ENCODE measurements around the gene CYP2A7.
"Not testable (repeated sequence)": the region's sequence is repeated elsewhere in the genome, so short reads cannot be mapped to it uniquely, and the experiment has no call there.

Gene CYP2A7

DNA sequence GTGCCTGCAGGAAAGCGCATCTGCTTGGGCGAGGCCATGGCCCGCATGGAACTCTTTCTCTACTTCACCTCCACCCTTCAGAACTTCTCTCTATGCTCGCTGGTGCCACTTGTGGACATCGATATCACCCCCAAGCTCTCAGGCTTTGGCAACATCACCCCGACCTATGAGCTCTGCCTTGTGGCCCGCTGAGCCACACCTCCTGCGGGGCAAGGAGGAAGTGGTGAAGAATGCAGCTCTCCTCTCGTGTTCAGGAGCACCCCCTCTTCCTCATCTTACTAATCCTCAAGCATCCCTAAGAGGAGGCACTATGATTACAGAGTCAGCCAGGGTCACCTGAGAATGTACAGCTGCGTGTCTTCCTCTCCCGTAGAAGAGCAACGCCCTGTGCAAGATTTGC, 17.9 kb upstream of the CYP2A7 start:
- DNase-seq (ENCODE audit: low read depth) = not testable (repeated sequence)

DNA sequence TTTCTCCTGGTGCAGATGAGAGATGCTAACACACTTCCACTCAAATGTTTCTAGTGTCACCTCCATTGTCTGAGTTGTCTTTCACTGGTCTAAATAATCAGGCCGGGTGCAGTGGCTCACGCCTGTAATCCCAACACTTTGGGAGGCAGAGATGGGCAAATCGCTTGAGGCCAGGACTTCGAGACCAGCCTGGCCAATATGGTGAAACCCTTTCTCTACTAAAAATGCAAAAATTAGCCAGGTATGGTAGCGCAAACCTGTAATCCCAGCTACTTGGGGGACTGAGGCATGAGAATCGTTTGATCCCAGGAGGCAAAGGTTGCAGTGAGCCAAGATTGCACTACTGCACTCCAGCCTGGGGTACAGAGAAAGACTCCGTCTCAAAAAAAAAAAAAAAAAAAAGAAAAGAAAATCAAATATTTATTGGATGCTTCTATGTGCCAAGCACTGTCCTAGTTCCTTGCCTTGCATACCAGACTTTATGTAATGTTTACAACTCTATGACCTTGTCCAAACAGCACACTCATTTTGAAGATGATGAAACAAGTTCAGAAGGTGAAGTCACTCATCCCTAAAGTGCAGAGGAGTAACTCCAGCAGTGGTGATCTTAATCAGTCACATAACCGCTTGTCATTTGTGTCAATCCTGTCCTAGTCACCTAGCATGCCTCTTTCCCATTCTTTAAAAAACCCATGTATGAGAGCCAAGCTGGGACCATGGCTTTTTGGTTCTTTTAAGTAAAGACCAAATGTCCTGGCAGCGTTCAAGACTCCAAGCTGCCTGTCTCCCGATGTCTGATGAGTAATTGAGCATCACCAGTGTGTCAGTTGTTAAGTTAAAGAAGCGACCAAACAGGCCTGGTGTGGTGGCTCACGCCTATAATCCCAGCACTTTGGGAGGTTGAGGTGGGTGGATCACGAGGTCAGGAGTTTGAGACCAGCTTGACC, 15.1 kb upstream of the CYP2A7 start:
- DNase-seq (ENCODE audit: low read depth) = not testable (repeated sequence)

DNA sequence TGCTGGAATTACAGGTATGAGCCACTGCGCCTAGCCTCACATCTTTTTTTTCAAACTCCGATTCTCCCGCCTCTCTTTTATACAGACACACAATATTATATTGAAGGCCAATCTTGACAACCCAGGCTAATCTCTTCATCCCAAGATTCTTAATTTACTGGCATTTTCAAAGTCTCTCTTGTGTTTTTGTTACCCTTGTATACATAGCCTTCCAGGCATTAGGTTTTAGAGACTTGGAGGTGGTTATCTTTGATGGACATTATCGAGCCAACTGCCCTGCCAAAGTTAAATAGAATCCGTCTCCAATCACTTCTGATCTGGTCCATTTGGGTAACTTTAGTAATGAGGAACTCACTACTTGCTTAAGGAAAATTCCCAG, 14.4 kb upstream of the CYP2A7 start:
- no peak for DNase-seq (ENCODE audit: low read depth)

DNA sequence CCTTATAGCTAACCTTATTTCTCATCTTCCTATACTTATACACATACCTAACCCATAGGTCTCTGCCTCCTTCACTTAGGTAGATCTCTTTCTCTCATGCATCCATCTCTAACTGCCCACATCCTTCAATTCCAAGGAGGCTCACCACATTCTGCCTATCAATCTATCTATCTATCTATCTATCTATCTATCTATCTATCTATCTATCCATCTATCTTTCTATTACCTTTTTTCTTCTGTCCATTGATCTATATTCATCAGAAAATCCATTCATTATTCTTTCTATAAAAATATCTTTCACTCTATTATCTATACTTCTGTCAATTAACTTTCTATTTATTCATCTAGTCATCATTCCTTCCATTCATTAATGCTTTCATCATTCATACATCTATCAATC, 11.1 kb upstream of the CYP2A7 start:
- DNase-seq (ENCODE audit: low read depth) = no peak

DNA sequence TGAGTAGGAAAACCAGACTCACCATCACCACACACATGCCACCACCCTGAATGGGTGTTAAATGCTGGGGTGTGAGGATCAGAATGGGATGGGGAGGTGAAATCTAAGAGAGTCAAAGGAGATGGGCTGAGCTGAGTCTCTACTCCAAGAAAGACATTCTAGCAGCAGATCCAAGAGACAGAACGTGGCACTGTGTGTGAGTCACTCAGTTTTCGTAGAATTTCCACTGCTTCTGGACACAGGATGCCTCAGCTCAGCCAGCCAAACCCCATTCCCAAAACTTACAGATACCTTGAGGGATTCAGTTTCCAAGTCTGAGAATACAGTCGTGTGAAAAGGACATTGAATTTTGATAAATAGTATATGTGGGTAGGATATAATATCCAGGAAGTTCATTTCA, 7.3 kb upstream of the CYP2A7 start:
- no peak for DNase-seq (ENCODE audit: low read depth)

DNA sequence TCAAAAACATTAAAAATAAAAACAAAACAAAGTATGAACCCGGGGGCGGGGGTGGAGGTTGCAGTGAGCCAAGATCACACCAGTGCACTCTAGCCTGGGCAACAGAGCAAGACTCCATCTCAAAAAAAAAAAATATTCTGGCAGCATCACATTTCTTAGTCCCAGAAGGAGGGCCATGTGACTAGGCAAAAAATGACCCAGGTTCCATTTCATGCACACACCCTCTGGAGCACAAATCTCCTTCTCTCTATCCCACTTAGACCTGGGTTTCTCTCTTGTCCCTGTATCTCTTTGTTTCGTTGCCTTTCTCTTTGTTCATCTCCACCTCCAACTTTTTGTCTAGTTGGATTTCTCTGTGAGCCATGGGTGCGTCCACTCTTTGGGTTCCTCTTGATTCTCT, 6.2 kb upstream of the CYP2A7 start:
- no peak for DNase-seq (ENCODE audit: low read depth)

DNA sequence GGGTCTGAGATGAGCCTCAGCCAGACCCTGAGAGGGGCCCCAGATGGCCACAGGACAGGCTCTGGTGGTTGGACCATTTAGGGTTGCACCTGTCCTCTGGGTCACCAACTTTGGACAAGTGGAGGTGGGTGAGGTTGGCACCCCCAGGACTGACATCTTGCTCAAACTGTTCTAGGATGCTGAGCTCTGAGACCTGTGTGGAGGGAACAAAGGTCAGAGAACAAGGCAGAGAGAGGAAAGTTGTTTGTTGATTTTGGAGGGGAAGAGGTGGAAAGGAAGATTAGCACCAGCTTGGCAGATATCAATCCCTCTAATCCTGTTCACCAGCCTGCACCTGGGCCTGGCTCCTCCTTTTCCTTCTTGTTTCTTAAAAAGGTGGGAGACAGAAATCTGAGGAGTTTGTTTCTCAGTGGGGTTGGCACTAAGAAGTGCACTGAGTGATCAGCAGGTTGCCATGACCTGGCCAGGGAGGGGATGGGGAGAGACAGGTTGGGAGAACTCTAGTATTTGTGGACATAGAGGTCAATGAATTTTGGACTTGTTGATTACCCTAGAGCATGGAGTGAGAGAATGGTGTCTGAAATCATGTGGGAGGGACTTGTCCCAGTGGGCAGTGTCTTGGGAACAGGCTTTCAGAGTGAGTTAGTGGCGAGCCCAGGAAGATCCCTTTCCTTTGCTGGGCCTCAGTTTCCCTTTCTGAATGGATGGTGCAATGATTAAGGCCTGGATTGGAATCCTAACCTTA, 2.3 kb upstream of the CYP2A7 start:
- not testable (repeated sequence) for DNase-seq (ENCODE audit: low read depth)

DNA sequence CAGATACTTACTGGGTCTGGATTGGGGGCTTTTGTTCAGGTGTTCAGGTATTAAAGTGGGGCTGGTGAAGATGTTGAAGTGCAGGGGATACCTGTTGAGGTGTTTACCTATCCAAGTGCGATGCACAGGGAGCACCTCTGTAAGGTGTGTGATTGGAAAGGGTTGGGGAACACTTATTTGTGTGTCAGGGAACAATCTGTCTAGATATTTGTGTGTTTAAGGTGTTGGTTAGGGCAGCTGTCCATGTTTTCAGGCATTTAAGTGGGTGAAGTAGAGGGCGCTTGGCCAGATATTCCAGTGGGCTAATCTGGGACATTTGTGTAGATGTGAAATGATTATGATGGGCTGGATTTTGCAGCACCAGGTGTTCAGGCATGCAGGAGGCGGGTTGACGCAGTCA, 2.7 kb downstream of the CYP2A7 start:
- DNase-seq (ENCODE audit: low read depth) = not testable (repeated sequence)

DNA sequence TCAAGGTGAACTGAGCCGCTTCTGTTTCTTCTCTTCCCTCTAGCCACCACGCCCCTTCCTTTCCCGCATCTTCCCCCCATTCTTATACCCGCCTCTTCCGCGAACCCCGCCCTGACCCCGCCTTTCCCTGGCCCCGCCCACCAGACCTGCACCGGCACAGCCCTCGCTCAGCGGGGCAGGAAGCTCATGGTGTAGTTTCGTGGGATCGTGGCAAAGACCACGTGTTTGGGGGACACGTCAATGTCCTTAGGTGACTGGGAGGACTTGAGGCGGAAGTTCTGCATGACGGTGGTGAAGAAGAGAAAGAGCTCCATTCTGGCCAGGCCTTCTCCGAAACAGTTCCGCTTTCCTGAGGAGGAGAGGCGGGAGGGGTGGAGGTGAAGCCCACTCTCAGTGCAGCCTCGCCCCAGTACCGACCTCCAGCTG, 6.5 kb downstream of the CYP2A7 start:
- peak; percentile 82 for DNase-seq (ENCODE audit: low read depth)

DNA sequence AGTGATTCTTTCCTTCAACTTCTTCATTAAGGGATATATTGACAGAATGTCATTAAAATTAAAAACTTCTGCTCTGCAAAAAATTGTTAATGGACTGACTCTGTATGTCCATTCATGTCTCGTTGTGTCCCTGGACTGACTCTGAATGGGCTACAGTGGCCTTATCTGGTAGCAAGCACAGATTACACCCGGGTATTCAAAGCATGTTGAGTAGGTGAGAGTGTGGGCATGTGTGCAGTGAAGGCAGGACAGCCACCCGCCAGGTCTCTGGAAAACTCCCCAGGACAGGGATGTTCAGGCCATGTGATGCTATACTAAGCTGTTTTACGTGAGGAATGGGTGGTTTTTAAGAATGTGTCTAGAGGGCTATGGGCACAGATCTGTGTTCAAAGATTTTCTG, 7.2 kb downstream of the CYP2A7 start:
- DNase-seq (ENCODE audit: low read depth) = not testable (repeated sequence)

DNA sequence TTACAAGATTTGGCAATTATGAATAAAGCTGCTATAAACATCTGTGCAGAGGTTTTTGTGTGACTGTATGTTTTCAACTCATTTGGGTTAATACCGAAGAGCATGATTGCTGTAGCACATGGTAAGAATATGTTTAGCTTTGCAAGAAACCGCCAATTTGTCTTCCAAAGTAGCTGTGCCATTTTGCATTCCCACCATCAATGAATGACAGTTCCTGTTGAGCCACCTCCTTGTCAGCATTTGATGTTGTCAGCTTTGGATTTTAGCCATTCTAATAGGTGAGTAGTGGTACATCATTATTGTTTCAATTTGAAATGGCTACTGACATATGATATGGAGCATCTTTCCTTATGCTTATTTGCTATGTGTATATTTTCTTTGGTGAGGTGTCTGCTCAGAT, 8.2 kb downstream of the CYP2A7 start:
- not testable (repeated sequence) for DNase-seq (ENCODE audit: low read depth)

DNA sequence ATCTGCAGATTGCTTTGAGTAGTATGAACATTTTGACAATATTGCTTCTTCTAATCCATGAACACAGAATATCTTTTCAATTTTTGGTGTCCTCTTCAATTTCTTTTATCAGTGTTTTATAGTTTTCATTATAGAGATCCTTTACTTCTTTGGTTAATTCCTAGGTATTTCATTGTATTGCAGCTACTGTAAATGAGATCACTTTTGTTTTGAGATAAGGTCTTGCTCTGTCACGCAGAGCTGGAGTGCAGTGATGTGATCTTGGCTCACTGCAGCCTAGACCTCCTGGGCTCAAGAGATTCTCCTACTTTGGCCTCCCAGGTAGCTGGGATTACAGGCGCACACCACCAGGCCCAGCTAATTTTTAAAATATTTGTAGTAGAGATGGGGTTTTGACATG, 9.8 kb downstream of the CYP2A7 start:
- DNase-seq (ENCODE audit: low read depth) = no peak

DNA sequence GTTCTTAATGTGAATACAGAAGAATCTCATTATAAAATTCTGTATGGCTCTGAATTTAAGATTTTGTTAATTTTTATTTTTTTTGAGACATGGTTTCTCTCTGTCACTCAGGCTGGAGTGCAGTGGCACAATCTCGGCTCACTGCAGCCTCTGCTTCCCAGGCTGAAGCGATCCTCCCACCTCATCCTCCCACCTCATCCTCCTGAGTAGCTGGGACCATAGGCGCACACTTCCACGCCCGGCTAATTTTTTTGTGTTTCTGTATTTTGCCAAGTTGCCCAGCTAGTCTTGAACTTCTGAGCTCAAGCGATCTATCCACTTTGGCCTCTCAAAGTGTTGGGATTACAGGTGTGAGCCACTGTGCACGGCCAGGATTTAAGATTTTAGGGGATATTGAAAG, 14.3 kb downstream of the CYP2A7 start:
- DNase-seq (ENCODE audit: low read depth) = no peak

DNA sequence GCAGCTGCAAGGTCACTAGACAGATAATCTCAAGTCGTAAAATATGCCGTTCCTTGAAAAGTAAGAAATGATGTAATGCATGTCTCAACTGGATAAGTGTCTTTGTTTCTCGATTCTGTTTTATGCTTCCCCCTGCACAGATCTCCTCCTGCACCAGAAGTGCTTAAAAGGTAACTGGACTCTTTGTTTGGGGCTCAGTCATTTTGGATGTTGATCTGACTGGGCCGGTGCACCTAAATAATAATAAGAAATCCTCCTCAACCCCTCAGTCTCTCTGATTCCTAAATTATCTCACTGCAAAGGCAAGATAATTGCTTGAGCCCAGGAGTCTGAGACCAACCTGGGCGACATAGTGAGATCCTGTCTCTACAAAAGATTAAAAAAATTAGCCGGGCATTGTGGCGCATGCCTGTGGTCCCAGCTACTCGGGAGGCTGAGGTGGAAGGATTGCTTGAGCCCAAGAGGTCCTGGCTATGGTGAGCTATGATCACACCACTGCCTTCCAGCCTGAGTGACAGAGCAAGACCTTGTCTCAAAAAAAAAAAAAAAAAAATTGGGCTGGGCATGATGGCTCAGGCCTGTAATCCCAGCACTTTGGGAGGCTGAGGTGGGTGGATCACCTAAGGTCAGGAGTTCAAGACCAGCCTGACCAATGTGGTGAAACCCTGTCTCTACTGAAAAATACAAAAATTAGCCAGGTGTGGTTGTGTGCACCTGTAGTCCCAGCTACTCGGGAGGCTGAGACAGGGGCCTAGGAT, 17.1 kb downstream of the CYP2A7 start:
- not testable (repeated sequence) for DNase-seq (ENCODE audit: low read depth)

DNA sequence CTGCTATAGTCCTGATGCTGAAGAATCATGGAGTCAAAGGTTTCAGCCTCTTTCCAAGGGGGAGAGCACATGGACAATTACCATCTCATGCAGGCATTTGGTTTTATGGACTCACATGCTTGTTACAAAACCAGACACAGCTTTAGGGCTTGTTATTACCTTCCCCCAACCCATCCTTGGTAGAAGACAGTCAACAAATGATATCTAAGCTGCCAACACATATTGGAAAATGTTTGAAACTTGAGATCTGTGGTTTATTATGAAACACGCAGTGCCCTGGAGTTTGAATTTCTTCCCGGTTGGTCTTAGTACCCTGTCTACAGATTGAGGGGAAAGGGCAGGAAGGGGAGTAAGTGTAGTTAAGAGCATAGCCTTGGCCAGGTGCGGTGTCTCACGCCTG, 19.2 kb downstream of the CYP2A7 start:
- no peak for DNase-seq (ENCODE audit: low read depth)

DNA sequence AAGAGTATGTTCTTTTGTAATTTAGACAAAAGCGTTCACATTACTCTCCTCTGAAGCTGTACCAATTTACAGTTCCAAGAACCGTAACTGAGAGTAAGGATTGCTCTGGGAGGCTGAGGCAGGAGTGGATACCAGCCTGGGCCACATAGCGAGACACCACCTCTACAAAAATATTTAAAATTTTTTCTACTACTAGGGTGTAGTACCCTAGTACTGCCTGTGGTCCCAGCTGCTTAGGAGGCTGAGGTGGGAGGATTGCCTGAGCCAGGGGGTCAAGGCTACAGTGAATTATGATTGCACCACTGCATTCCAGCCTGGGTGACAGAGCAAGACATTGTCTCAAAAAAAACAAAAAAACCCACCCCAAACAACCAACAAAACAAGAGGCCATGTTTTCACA, 19.7 kb downstream of the CYP2A7 start:
- DNase-seq (ENCODE audit: low read depth) = no peak

DNA sequence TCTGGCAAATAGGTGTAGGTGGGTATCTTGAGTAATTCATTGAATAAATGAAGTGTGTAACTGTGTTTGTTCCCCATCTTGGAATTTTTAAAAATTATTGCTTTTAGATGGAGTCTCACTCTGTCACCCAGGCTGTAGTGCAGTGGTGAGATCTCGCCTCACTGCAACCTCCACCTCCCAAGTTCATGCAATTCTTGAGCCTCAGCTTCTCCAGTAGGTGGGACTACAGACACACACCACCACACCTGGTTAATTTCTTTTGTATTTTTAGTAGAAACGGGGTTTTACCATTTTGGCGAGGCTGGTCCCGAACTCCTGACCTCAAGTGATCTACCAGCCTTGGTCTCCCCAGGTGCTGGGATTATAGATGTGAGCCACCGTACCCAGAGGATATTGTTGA, 23.9 kb downstream of the CYP2A7 start:
- DNase-seq (ENCODE audit: low read depth) = no peak

DNA sequence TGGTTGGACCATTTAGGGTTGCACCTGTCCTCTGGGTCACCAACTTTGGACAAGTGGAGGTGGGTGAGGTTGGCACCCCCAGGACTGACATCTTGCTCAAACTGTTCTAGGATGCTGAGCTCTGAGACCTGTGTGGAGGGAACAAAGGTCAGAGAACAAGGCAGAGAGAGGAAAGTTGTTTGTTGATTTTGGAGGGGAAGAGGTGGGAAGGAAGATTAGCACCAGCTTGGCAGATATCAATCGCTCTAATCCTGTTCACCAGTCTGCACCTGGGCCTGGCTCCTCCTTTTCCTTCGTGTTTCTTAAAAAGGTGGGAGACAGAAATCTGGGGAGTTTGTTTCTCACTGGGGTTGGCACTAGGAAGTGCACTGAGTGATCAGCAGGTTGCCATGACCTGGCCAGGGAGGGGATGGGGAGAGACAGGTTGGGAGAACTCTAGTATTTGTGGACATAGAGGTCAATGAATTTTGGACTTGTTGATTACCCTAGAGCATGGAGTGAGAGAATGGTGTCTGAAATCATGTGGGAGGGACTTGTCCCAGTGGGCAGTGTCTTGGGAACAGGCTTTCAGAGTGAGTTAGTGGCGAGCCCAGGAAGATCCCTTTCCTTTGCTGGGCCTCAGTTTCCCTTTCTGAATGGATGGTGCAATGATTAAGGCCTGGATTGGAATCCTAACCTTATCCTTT, 29.4 kb downstream of the CYP2A7 start:
- DNase-seq (ENCODE audit: low read depth) = not testable (repeated sequence)

DNA sequence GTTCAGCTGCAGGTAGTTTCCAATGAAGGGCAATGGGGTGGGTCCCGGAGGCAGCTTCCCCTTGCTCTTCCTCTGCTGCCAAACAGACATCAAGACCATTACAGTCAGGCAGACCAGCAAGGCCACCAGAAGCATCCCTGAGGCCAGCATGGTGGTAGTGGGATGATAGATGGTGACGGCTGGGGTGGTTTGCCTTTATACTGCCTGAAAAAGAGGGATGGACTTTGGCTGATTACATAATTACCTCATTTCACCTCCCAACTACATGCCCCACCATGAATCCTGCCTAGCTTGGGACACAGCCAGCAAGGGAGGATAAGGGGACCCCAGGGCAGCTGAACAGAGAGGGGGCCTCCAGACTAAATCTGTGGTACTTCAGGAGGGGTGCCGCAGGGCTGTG, 31.8 kb downstream of the CYP2A7 start, which contains the start of gene CYP2A6:
Gene CYP2A6 (minus strand): TSS at position 171 of the 400 bp plus-strand sequence. CDS start 21 bp downstream, at position 150.
- DNase-seq (ENCODE audit: low read depth) = not testable (repeated sequence)

DNA sequence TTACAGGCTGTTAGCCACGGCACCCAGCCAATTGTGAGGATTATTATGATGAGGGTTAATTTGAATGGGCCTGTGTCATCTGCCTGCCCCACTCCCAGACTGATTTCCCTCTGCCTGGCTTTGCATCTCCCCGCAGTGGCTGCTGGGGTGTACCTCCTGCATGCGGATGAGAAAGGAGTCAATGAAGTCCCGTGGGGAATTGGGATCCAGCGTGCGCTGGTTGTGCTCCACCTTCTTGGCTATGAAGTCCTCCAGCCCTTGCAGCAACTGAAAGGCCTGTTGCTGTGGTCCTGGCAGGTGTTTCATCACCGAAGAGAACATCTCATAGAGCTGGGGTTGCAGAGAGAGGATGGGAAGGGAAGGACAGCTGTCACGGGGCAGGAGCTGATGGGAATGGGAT, 35.3 kb downstream of the CYP2A7 start:
- DNase-seq (ENCODE audit: low read depth) = not testable (repeated sequence)

DNA sequence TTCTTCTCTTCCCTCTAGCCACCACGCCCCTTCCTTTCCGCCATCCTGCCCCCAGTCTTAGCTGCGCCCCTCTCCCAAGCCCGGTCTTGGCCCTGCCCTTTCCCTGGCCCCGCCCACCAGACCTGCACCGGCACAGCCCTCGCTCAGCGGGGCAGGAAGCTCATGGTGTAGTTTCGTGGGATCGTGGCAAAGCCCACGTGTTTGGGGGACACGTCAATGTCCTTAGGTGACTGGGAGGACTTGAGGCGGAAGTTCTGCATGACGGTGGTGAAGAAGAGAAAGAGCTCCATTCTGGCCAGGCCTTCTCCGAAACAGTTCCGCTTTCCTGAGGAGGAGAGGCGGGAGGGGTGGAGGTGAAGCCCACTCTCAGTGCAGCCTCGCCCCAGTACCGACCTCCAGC, 38.4 kb downstream of the CYP2A7 start:
- peak; percentile 70 for DNase-seq (ENCODE audit: low read depth)

All from stimulated activated CD8-positive, alpha-beta memory T cell treated with anti-CD3 and anti-CD28 coated beads, Interleukin-4, amount 100 ng/mL, for 24 hours (primary cell).